OCI-M1 (cell line): ENCODE data around the gene PARD3.

Experiments
- DNase-seq: peaks from one replicate; lab custom pipeline; 2025; lab: John Stamatoyannopoulos, UW

The PARD3 gene

DNA sequence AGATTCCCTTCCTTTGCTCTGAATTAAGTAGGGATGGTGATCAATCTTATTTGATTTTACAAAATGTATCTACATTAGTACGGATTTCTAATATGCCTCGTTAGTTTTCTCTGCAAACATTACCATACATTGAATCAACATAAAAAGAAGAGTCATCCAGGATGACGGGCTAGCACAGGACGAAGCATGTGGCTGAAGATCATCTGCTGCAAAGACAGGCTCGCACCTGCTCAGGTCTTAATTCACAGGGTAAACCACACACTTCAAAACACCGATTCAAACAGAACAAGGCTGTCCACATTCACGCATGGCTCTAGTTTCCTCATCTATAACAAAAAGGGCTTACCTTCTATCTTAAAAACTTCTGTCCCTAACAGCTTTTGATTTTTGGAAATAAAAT, 323.0 kb downstream of the PARD3 start:
- DNase-seq = no peak

DNA sequence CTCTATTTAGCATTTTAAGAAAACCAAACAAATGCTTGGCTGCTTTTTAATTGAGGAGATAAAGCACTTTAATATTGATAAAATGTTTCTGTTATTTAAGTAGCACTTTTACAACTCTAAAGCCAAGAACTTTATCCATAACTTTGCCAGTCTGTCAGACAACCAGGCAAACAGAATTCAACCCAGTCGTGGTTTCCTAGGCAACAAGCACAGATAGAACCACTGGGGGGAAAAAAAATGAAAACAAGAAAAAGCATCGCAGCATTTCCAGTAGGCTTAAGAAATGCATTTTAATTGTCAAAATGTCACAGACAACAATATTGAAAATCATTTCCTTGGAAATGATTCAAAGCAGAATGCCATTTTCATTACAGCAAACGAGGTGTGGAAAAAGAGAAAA, 323.4 kb downstream of the PARD3 start:
- no peak for DNase-seq

DNA sequence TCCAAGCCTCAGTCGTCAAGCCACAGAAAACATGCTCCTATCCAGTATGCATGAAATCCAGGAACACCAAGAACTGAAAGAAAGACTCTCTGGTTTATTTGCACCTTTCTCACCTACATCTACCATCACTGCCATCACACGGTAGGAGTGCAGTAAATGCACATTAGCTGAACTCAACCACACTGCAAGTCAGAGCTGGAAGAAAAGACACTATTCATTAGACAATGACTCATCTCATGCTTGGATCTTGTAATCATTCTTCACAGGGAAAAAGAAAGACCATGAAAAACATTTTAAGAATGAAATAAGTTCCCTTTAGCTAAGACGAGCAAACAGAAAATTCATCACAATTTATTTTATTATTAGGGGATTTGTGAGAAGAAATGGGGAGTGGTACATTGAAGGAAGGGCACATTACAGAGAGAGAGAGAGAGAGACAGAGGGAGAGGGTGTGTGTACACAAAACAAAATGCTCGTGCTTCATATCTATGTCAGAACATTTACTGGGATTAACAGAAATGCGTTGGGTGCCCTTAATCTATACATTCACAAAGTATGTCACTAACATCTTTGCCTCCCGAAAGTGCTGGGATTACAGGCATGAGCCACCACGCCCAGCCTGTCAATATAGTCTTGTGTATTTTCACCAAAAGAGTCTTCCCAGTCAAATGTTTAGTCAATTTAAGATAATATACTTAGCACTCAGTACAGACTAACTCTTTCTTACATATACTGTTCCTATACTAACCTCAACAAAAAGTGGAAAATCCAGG, 324.9 kb downstream of the PARD3 start:
- no peak for DNase-seq

DNA sequence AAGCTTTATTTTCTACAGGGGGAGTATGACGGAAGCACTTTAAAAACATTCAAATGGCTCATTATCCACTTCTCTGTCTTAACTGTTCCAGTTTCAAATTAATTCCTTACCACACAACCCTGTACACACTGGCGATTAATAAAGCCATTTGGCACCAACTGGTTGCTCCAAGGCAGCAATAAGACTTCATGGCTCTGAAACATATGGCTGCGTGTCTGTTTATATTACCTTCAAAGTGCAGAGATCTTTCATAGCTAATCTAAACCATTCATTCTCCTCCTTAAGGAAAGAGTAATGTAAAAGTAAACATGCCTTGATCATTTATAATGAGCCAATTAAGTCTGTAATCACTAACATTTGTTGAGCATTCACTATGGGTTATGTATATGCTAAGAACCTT, 325.7 kb downstream of the PARD3 start:
- DNase-seq = no peak

DNA sequence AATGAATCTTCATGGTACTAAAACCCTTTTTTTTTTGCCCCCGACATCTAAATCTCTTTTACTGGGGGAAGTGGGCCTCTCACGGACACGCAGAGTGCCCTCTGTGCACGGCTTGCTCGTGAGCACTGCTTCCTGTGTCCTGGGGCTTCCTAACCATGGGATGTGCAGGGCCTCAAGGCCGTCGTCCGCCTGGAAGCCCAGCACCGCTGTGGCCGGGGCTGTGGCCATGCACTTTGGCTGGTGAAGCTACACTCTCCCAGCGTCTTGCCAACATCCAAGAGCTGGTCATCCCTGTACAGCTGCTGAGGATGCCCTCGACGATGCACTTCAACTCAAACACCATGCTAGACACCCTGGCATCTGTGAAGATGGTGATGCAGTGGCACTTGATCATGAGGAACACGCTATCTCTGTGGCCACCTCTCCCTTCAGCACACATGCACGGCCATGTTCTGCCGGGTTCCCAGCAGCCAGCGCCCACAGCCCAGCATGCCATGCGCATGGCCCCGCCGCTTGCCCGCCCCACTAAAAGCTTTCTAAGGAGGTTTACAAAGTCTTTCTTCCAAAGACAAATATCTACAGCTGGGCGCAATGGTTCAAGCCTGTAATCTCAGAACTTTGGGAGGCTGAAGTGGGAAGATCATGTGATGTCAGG, 326.5 kb downstream of the PARD3 start:
- no peak for DNase-seq

DNA sequence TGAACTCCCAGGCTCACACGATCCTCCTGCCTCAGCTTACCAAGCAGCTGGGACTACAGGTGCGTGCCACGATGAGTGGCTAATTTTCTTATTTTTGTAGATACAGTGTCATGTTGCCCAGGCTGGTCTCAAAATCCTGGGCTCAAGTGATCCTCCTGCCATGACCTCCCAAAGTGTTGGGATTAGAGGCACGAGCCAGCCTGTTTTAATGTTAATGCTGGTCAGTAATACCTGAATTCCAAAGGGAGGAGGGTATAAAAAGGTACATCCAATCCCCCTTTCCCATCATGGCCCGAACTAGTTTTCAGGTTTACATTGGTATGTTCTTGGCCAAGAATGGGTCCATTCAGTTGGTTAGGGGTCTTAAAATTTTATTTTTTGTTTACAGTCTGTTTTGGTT, 329.1 kb downstream of the PARD3 start:
- DNase-seq = no peak

DNA sequence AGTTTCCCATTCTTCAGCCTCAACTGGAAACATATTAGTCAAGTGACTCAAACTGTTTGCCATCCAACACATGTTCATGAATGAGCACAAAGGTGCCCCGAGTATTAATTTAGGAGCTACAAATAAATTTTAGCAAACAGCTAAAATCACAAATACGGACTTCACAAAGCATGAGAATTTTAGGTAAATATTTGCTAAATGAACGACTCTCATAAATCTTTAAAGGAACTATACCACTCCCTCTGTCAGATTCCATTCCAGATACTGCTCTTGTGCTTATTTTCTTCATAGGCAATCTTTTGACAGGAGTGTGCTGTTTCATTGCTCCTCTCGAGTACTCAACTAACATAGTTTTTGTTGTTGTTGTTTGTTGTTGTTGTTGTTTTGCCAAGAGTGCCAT, 330.9 kb downstream of the PARD3 start:
- no peak for DNase-seq

DNA sequence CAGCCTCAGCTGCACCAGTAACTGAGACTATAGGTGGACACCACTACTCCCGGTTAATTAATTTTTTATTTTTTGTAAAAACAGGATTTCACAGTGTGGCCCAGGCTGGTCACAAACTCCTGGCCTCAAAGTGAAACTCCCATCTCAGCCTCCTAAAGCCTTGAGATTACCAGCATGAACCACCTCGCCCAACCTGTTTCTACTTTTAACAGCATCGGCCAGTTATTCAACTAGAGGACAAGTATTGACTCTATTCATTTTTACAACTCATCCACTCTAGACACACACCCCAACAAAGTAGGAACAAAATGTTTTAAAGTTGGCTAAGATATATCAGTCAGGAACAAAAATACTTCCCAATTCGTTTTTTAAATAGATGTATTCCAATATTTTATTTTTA, 334.8 kb downstream of the PARD3 start:
- no peak for DNase-seq

DNA sequence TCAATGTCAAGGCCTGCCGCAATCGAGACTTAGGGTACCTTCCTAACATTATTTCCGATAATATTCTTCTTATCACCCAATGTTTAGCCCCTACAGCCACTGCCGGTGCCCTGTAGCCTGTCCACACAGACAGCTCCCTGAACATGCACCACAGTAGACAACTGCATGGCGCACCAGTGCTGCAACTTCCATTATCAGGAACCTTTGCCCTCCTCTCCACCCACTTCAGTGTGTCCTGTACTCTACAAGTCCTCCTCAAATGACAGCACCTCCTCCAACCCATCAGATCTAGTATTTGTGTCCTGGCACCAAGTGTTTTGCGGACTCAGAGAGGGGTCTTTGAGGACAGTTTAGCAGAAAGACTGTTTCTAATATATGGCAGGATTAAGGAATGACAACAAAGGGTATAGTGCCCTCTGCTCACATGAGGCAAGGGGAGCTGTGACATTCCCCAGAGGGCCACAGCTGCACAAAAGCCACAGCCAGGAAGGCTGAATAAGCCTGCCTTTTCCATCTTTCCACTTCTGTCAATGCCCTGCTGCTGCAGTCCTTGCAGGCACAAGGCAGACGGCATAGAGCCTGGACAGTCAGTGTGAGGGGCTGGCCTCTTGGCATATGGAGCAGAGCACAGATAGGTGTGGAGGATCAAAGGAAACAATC, 335.4 kb downstream of the PARD3 start:
- no peak for DNase-seq

DNA sequence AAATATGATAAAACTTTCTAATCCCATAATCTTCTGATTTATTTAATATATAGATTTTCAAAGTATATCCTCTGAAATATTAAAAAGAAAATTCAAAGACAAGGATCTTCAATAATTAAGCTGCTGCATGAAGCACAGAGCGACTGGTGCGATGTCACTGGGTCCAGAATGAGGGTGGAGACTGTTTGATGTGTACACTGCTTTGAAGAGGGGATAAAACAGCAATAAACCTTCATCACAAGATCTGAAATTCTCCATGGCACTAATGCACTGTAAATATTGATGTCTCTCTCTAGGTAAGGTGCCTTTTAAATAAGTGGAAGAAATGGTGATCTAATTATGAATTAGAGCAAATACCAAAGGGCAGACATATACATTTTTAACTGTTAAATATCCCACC, 337.8 kb downstream of the PARD3 start:
- no peak for DNase-seq

DNA sequence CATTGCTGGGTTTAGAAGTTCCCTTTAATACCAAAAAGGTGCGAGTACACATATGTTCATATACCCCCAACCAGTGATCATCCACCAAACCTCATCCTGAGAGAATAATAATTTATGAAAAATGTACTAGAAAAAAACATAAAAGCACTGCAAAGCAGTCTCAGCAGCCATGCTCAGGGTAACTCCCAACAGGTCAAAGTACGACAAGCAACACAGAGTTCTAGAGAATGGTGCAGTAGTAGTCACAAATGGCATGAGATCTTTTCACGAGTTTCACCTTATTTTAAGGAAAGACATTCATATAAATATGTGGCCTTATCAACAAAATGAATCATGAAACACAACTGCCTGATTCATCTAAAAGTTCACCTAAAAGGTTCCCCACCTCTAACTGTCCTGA, 338.5 kb downstream of the PARD3 start:
- no peak for DNase-seq

DNA sequence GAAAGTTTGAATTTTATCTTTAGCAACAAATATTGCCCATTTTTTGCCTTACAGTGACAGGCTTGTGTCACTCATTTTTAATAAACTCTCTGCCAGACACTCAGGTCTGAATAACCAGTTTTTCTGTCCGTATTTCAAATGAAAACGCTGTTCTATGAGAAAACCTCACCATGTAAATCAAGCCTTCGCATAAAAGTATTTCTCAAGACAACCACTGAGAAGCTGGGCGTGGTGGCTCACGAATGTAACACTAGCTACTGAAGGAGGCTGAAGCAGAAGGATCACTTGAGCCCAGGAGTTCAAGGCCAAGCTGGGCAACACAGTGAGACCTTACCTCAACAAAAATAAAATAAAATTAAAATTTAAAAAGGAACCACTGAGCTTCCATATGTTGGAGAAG, 339.3 kb downstream of the PARD3 start:
- no peak for DNase-seq

DNA sequence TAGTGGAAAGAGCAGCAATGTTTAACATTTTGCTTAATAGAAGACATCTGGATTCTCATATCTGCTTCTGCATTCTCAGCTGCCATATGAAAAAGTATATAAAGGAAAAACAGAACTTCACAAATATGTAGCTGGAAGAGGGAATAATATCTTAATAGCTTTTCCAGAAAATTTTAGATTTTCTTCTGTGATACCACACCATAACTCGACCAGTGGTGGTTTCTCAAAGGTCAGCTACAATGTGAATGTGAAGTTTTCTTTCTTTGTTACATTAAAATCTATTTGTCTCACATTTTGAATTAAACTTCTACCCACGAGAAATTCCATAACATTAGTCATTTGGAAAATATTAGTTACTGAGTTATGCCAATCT, 339.8 kb downstream of the PARD3 start:
- DNase-seq = no peak

DNA sequence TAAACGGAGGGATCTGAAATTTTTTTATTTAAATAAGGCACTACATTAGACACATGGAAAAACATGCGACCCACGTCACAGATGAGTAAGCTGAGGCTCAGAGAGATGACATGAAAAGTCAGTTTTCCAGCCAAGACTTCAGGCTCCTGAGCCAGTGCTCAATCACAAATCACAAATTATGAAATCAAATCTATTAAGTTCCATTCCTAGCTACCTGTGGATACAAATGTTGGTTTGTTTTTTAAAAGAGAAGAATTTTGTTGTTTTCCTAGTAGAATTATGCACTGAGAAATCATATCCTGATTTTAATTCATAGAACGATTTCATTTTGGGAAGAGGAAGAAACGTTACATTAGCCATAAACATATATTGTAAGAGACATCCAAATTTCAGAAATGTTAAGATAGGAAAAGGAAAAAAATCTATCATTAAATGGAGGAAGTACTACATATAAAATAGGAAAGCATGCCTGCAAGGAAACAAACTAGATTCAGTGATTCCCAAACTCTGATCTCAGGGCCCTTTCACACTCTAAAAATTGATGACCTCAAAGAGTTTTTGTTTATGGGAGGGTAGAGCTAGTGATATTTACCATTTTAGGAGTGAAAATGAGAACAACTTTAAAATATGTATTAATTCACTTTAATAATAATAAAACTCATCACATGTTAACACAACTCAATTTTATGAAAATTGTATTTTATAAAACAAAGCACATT, 340.4 kb downstream of the PARD3 start:
- DNase-seq = no peak

DNA sequence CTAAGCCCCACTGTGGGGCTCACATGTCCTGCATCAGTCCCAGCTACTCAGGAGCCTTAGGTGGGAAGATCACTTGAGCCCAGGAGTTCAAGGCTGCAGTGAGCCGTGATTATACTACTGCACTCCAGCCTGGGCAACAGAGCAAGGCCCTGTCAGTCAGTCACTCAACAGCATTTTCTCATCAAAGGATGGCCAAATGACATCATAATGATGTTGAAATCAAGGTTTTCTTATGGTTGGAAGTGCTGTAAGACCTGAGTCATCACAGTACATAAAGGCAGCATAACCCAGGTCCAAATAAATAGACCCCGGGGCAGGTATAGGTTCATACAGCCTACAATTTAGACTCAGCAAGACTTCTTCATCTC, 341.1 kb downstream of the PARD3 start:
- no peak for DNase-seq

DNA sequence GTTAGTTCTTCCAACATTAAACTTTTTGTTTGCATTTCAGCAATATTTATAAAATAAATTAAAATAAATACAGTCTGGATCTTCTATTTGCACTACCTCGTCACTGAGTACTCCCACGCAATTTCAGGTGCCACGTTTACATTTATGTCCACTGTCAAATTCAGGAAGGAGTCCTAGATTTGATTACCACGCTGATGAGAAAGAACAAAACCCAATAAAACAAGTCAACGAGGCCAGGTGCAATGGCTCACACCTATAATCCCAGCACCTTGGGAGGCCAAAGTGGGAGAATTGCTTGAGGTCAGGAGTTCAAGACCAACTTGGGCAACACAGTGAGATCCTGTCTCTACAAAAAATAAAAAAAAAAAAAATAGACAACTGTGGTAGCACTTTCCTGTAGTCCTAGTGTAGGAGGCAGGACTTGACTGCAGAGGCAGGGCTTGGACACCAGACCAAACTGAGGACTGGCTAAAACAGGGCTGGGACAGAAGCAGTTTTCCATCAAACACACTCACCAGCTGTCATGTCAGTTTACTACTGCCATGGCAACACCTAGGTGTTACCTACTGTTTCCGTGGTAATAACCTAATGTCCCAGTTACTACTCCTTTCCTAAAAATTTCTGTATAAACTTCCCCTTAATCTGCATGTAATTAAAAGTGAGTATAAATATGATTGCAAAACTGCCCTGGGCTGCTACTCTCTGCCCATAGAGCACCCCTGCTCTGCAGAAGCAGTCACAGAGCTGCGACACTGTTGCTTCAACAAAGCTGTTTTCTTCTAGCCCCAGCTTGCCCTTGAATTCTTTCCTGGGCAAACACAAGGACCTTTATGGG, 341.7 kb downstream of the PARD3 start:
- no peak for DNase-seq

DNA sequence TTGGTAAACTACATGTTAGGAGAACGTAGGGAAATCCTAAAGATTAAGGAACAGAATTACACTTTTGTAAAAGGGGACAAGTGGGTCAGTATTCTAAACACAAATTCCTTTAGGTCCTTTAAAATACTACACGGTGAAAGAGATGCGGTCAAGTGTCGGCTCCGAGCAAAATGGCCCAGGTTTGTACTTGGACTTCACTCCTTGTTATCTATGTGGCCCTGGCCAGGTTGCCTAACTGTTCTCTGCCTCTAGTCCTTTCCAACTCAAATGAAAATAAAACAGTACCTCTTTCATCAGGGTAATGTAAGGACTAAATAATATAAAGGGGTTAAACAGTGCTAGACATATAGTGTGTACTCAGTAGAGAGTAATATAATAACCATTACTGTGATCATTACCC, 344.8 kb downstream of the PARD3 start:
- DNase-seq = no peak

DNA sequence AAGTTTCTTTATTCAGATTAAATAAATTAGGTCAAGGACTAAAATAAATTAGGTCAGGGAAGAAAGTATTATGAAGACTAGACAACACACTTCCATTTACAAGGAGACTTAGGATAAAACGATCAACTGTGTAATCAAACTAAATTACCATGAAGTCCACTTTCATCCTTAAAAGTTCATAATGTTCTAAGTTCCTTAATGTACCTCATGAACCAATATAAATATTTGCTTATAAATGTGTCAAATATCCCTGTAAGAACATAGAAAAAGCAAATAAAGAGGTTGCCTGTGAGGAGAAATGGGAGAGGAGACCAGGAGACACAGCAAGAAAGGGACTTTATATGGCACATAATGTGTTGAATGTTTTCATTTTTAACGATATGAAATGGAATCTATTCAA, 345.6 kb downstream of the PARD3 start:
- DNase-seq = no peak

DNA sequence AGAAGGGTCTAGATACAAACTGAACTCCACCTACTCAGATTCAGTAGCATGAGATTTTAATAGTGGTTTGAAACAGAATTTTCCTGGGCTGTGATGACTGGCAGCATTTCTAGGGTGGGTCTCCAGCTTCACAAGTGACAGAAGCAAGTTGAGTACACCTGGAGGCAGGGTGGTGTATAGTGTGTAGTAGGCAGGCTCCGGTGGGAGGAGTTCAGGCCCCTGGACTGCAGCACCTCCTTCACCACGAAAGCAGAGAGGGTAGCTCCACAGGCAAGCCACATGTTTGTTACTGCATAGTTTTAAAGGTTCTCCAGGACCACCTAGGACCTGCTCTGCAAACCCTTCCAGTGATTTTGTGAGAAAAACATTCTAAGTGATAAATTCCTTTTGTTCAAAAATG, 347.2 kb downstream of the PARD3 start:
- no peak for DNase-seq

DNA sequence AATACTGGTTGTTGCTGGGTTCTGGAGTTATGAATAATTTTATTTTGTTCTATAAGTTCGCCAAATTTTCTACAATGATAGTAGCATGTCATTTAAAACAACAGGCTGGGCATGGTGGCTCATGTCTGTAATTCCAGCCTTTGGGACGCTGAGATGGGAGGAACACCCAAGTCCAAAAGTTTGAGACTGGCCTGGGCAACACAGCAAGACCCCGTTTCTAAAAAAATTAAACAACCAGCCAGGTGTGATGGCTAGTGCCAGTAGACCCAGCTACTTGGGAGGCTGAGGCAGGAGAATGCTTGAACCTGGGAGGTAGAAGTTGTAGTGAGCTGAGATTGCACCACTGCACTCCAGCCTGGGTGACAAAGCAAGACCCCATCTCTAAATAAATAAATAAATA, 347.7 kb downstream of the PARD3 start:
- no peak for DNase-seq

DNA sequence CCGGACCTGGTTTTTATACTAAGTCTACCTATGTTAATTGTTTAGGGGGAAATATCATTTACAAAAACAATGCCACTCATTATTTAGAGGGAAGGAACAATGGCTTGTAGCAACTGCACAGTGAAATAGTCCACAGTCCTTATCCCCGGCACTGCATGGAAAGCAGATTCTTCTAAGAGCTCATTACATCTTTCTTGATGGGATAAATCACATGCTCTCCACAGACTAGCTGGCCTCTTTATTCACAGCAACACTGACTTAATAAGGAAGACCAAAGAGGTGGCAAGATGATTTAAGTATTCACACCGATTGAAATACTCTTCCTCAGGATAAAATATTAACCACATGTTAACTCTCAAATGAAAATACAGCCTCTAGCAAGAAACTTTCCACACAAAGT, 349.4 kb downstream of the PARD3 start:
- no peak for DNase-seq

DNA sequence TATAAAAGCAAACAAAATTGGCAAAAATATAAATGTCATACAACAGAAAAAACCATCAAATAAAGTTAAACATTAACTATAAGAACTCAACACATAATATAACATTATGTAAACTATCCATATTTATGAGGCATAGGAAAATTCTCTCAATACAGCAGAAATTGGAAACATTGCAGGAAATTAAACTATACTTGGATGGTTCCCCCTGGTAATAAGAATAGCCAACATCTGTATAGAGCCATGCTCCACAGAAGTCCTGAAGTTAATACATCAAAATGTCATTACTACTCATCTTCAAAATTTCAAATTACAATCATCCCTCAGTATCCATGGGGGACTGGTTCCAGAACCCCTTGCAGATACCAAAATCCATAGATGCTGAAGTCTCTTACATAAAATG, 350.5 kb downstream of the PARD3 start:
- no peak for DNase-seq
